Right lobe of liver (tissue), 6 donors: Measurements from ENCODE around the gene SOD3. TPM values are rescaled to one million over a fixed set of nuclear protein-coding genes. Genes with fewer than 3 reads are reported as not detected.

ENCODE experiments used
- ATAC-seq, 4 donors: fragments of 200-7000 bp; cut with Tn5 transposase; one replicate each; pipeline ENCODE4 v1.9.1; 2020; ENCODE audit warnings: mild to moderate bottlenecking in 4 of 4, moderate library complexity in 4 of 4
- DNase-seq, 3 donors: peaks; one replicate each; pipeline ENCODE4 v3.0.0-alpha.2; 2020
- H3K27ac ChIP-seq, 3 donors: fragments of 200-600 bp; one replicate each; pipeline ENCODE4 v1.8.0; 2022
- H3K27me3 ChIP-seq, 2 donors: fragments of 200-600 bp; one replicate each; pipeline ENCODE4 v1.8.0; 2022
- H3K36me3 ChIP-seq, 4 donors: fragments of 200-600 bp; sonication (generic) in 1 of 4; one replicate each; pipeline versions ENCODE4 v1.5.1 to v1.8.0; 2017 to 2022; ENCODE audit warnings: control low read depth in 1 of 4
- H3K4me1 ChIP-seq, 4 donors: fragments of 200-600 bp; sonication (generic) in 1 of 4; one replicate each; pipeline versions ENCODE4 v1.5.1 to v1.8.0; 2017 to 2022; ENCODE audit warnings: control low read depth in 1 of 4
- H3K4me3 ChIP-seq, 3 donors: fragments of 200-600 bp; one replicate each; pipeline ENCODE4 v1.8.0; 2022
- H3K9me3 ChIP-seq, 4 donors: fragments of 200-600 bp; sonication (generic) in 1 of 4; one replicate each; pipeline versions ENCODE4 v1.5.1 to v1.8.0; 2017 to 2022; ENCODE audit warnings: control low read depth in 1 of 4
- CTCF ChIP-seq, 4 donors: fragments of 200-600 bp in 3 of 4; fragments of 450-650 bp in 1 of 4; IDR thresholded peaks; one replicate each; pipeline versions ENCODE4 v1.5.1 to v1.8.0; 2016 to 2022; ENCODE audit warnings: antibody characterized with exemption in 4 of 4, mild to moderate bottlenecking in 2 of 4
- POLR2A ChIP-seq: fragments of 450-650 bp; IDR thresholded peaks from one replicate; pipeline ENCODE4 v1.6.1; 2017; ENCODE audit warnings: antibody characterized with exemption, mild to moderate bottlenecking
- WGBS: methylation state at CpG from one replicate; pipeline ENCODE4 v1.1.6; 2018; ENCODE audit warnings: low coverage, low lambda C conversion rate; ENCODE audit not compliant: insufficient coverage; ENCODE audit errors: missing lambda C conversion rate; 5-methylcytosine and 5-hydroxymethylcytosine counted together
- intact Hi-C, 2 donors: fragments of 100-400 bp; cut with DNase I; formaldehyde crosslinking; loops; one replicate each; pipeline versions ENCODE4 v1.11.2 to v1.14.1; 2022
- total RNA-seq, 6 experiments: library from RNA; depleted of rRNA in 2 of 6; stranded (reverse); fragments of >200 nt in 2 of 6; fragmentation: NEBNext Ultra II Directional in 3 of 6; extraction: Animal tissue kit (Norgen Biotek cat#: 25700) in 3 of 6; gene quantifications; one replicate each; pipeline versions ENCODE4 v1.1.0 to v1.2.4, GENCODE V29; 2016 to 2023
- donor health status: DM: no; HTN: yes; CAD: no.
- donor health status: DM: no; HTN: no; CAD: no.
- donor health status: DM: no; HTN: no; CAD: no.
- donor health status: DM: no; HTN: yes; CAD: no.
- donor health status: DM: no; HTN: yes; CAD: no.

Gene SOD3
- total RNA-seq, 6 experiments from 2014 or later: 1.5 to 7.9 (median 3.6) TPM

GRCh38 chr4:24845132-24845531 lies 49.8 kb downstream of the SOD3 start:
- DNase-seq (no peak), ATAC-seq (no peak)
- H3K27ac ChIP-seq: no peak overlapping the region
- no peaks in the 10 kb centered on the region for H3K36me3 ChIP-seq
- intact Hi-C loops: no loop called here
- no peak overlapping the region for H3K4me3 ChIP-seq
- no peak for TF ChIP-seq POLR2A
- no peak for TF ChIP-seq CTCF (IDR thresholded peaks at IDR 0.05)
- 94% methylated on average over 5 of the region's 8 CpGs for WGBS
- no peaks in the 10 kb centered on the region for H3K9me3 ChIP-seq
- no peaks in the 10 kb centered on the region for H3K27me3 ChIP-seq
- H3K4me1 ChIP-seq: peaks cover 0 to 4% (median 0%) of the 10 kb centered on the region in 4 donors

GRCh38 chr4:24845902-24846301 lies 50.5 kb downstream of the SOD3 start:
- TF ChIP-seq POLR2A (no peak), CTCF (IDR thresholded peaks at IDR 0.05) (no peak)
- DNase-seq (no peak), ATAC-seq (no peak)
- WGBS: 88% methylated on average over 4 of the region's 5 CpGs
- H3K27ac ChIP-seq: no peak overlapping the region
- no peaks in the 10 kb centered on the region for H3K9me3 ChIP-seq
- no peaks in the 10 kb centered on the region for H3K4me1 ChIP-seq
- no peaks in the 10 kb centered on the region for H3K36me3 ChIP-seq
- H3K4me3 ChIP-seq: no peak overlapping the region
- no peaks in the 10 kb centered on the region for H3K27me3 ChIP-seq
- intact Hi-C loops: no loop called here

- 92% methylated on average over 2 of the region's 5 CpGs for WGBS
- ATAC-seq (no peak), DNase-seq (no peak)
- H3K4me3 ChIP-seq: no peak overlapping the region
- TF ChIP-seq CTCF (IDR thresholded peaks at IDR 0.05) (no peak), POLR2A (no peak)
- no peaks in the 10 kb centered on the region for H3K9me3 ChIP-seq
- no peaks in the 10 kb centered on the region for H3K36me3 ChIP-seq
- H3K27me3 ChIP-seq: no peaks in the 10 kb centered on the region
- intact Hi-C loops: no loop called here
- no peak overlapping the region for H3K27ac ChIP-seq
- no peaks in the 10 kb centered on the region for H3K4me1 ChIP-seq
Measured at GRCh38 chr4:24846716-24847115, 51.3 kb downstream of the SOD3 start.

GRCh38 chr4:24849351-24849750 lies 54.0 kb downstream of the SOD3 start:
- Histone ChIP-seq H3K36me3 (no peaks in the 10 kb centered on the region), H3K4me3 (no peak overlapping the region), H3K27me3 (no peaks in the 10 kb centered on the region), H3K4me1 (no peaks in the 10 kb centered on the region), H3K9me3 (no peaks in the 10 kb centered on the region), H3K27ac (no peak overlapping the region)
- ATAC-seq (no peak), DNase-seq (no peak)
- no peak for TF ChIP-seq POLR2A
- TF ChIP-seq CTCF (IDR thresholded peaks at IDR 0.05): no peak
- 92% methylated on average over 4 of the region's 4 CpGs for WGBS
- intact Hi-C loops: no loop called here

- Histone ChIP-seq H3K4me1 (no peaks in the 10 kb centered on the region), H3K36me3 (no peaks in the 10 kb centered on the region), H3K27ac (no peak overlapping the region), H3K9me3 (no peaks in the 10 kb centered on the region), H3K27me3 (no peaks in the 10 kb centered on the region), H3K4me3 (no peak overlapping the region)
- 75% methylated on average over 2 of the region's 2 CpGs for WGBS
- no peak for ATAC-seq
- DNase-seq: no peak
- intact Hi-C loops: no loop called here
- TF ChIP-seq POLR2A (no peak), CTCF (IDR thresholded peaks at IDR 0.05) (no peak)
Measured at GRCh38 chr4:24849756-24850155, 54.4 kb downstream of the SOD3 start.
